Vagina (tissue), 2 donors: ENCODE measurements around the gene RNF144B.

ENCODE experiments used
- CTCF ChIP-seq, 3 experiments: fragments of 450-650 bp in 2 of 3; fragments of 200-600 bp in 1 of 3; sonication (generic) in 1 of 3; IDR thresholded peaks; one replicate each; pipeline ENCODE4 v1.5.1; 2017 to 2019; ENCODE audit warnings: antibody characterized with exemption in 3 of 3, mild to moderate bottlenecking in 2 of 3, moderate library complexity in 2 of 3
- POLR2A ChIP-seq, 2 donors: fragments of 450-650 bp; IDR thresholded peaks; one replicate each; pipeline ENCODE4 v1.6.1; 2017; ENCODE audit warnings: antibody characterized with exemption in 2 of 2, mild to moderate bottlenecking in 2 of 2, moderate library complexity in 2 of 2

- TF ChIP-seq CTCF (IDR thresholded peaks at IDR 0.05) = no peak
- no peak for TF ChIP-seq POLR2A (IDR thresholded peaks at IDR 0.05)
Measured at GRCh38 chr6:18431581-18431980, 44.4 kb downstream of the RNF144B start.
